Measurements from ENCODE around the gene CNTROB.
"Not testable (repeated sequence)": the region's sequence is repeated elsewhere in the genome, so short reads cannot be mapped to it uniquely, and the experiment has no call there.

Gene CNTROB

GRCh38 chr17:7945651-7946050, 13.6 kb downstream of the CNTROB start:
- DNase-seq (ENCODE audit: low read depth in 2 of 2) = no peak

GRCh38 chr17:7946441-7946840, 14.4 kb downstream of the CNTROB start:
- DNase-seq (ENCODE audit: low read depth in 2 of 2) = no peak

GRCh38 chr17:7947651-7948050, 15.6 kb downstream of the CNTROB start:
- no peak for DNase-seq (ENCODE audit: low read depth in 2 of 2)

- no peak for DNase-seq (ENCODE audit: low read depth in 2 of 2)
Measured at GRCh38 chr17:7950578-7950977, 18.6 kb downstream of the CNTROB start.

- no peak for DNase-seq (ENCODE audit: low read depth in 2 of 2)
Measured at GRCh38 chr17:7951143-7951792, 19.3 kb downstream of the CNTROB start.

- DNase-seq (ENCODE audit: low read depth in 2 of 2) = not testable (repeated sequence)
Measured at GRCh38 chr17:7953266-7953665, 21.3 kb downstream of the CNTROB start.

- no peak for DNase-seq (ENCODE audit: low read depth in 2 of 2)
Measured at GRCh38 chr17:7955414-7956227, 23.6 kb downstream of the CNTROB start.

- DNase-seq (ENCODE audit: low read depth in 2 of 2) = no peak
Measured at GRCh38 chr17:7956228-7956965, 24.4 kb downstream of the CNTROB start.

GRCh38 chr17:7959503-7960253, 27.7 kb downstream of the CNTROB start:
- DNase-seq (ENCODE audit: low read depth in 2 of 2) = no peak

- no peak for DNase-seq (ENCODE audit: low read depth in 2 of 2)
Measured at GRCh38 chr17:7961421-7961820, 29.4 kb downstream of the CNTROB start.

- DNase-seq (ENCODE audit: low read depth in 2 of 2) = no peak
Measured at GRCh38 chr17:7967751-7968150, 35.7 kb downstream of the CNTROB start.

GRCh38 chr17:7969433-7969832, 37.4 kb downstream of the CNTROB start:
- no peak for DNase-seq (ENCODE audit: low read depth in 2 of 2)

- no peak for DNase-seq (ENCODE audit: low read depth in 2 of 2)
Measured at GRCh38 chr17:7971651-7972050, 39.6 kb downstream of the CNTROB start.

- DNase-seq (ENCODE audit: low read depth in 2 of 2) = no peak
Measured at GRCh38 chr17:7972131-7972785, 40.3 kb downstream of the CNTROB start.

- no peak for DNase-seq (ENCODE audit: low read depth in 2 of 2)
Measured at GRCh38 chr17:7974638-7975131, 42.7 kb downstream of the CNTROB start.

- DNase-seq (ENCODE audit: low read depth in 2 of 2) = no peak
Measured at GRCh38 chr17:7977039-7977438, 45.0 kb downstream of the CNTROB start.

GRCh38 chr17:7977805-7978204, 45.8 kb downstream of the CNTROB start:
- no peak for DNase-seq (ENCODE audit: low read depth in 2 of 2)

GRCh38 chr17:7982173-7982572, 50.2 kb downstream of the CNTROB start:
- DNase-seq (ENCODE audit: low read depth in 2 of 2) = no peak

- DNase-seq (ENCODE audit: low read depth in 2 of 2) = no peak
Measured at GRCh38 chr17:7982666-7983065, 50.7 kb downstream of the CNTROB start.

GRCh38 chr17:7984904-7985303, 52.9 kb downstream of the CNTROB start:
- DNase-seq (ENCODE audit: low read depth in 2 of 2) = no peak
